K562 (cell line): Measurements from ENCODE around the gene PITPNM3. TPM values are rescaled to one million over a fixed set of nuclear protein-coding genes. Genes with fewer than 3 reads are reported as not detected.

Experiments
- ATAC-seq: fragments of 200-7000 bp; cut with Tn5 transposase; 3 replicates; pipeline ENCODE4 v1.9.1; 2020; ENCODE audit warnings: moderate library complexity
- BruUV-seq: library from RNA; stranded (reverse); fragments of 400-500 nt; replicated peaks from 2 replicates; lab custom pipeline; 2021; lab: Mats Ljungman, UMichigan
- CTCF ChIA-PET: fragments of 300-600 bp; formaldehyde crosslinking; extraction: SDS; loops from one replicate; lab custom pipeline; 2021; ENCODE audit warnings: low intra/inter-chr PET ratio; lab: Yijun Ruan, JAX
- POLR2A ChIA-PET: fragments of 300-600, 350-650 bp; sonication (Branson Sonifier 250); formaldehyde crosslinking; extraction: SDS; loops from one replicate; lab custom pipeline; 2021; ENCODE audit warnings: antibody characterized with exemption, inconsistent platforms; lab: Yijun Ruan, JAX
- DNase-seq, 4 experiments: peaks; one replicate each; pipeline versions ENCODE4 v3.0.0 to v3.0.0-alpha.2; 2011 to 2018; ENCODE audit warnings: low spot score in 3 of 4, mixed read lengths in 3 of 4; ENCODE audit errors: extremely low read depth in 1 of 4
- FAIRE-seq: peaks from 2 replicates; lab custom pipeline; 2011; peaks lifted over from hg19 to GRCh38; lab: Jason Lieb, UNC
- H2AFZ ChIP-seq: 2 replicates; pipeline ENCODE4 v1.6.0; 2011; ENCODE audit warnings: low read depth, low read length, control low read depth, inconsistent platforms
- H3K27ac ChIP-seq: fragments of 200-600 bp; 3 replicates; pipeline ENCODE4 v1.8.0; 2011; ENCODE audit warnings: low read depth, mild to moderate bottlenecking, control low read depth, inconsistent platforms, low read length, moderate library complexity, mixed read lengths; ENCODE audit errors: extremely low read depth
- H3K27me3 ChIP-seq, 2 experiments: fragments of 300-600 bp in 1 of 2; 2 replicates in 1 of 2; 3 replicates in 1 of 2; pipeline versions ENCODE4 v1.6.0 to v1.8.0; 2011; ENCODE audit warnings: inconsistent platforms in 2 of 2, low read length in 2 of 2, mild to moderate bottlenecking in 1 of 2, mixed read lengths in 1 of 2, moderate library complexity in 1 of 2; ENCODE audit not compliant: control insufficient read depth in 2 of 2, insufficient read depth in 2 of 2
- H3K36me3 ChIP-seq: fragments of 300-600 bp; 3 replicates; pipeline ENCODE4 v1.8.0; 2011; ENCODE audit warnings: mild to moderate bottlenecking, low read length, inconsistent platforms; ENCODE audit not compliant: control insufficient read depth, insufficient read depth
- H3K4me1 ChIP-seq, 2 experiments: fragments of 200-600 bp in 1 of 2; replicated peaks in 1 of 2; 2 replicates in 1 of 2; 3 replicates in 1 of 2; pipeline versions ENCODE4 v1.5.1 to v1.8.0; 2011; ENCODE audit warnings: inconsistent platforms in 2 of 2, low read length in 2 of 2, mild to moderate bottlenecking in 1 of 2, mixed read lengths in 1 of 2, moderate library complexity in 1 of 2; ENCODE audit not compliant: control insufficient read depth in 2 of 2, insufficient read depth in 2 of 2
- H3K4me2 ChIP-seq: 2 replicates; pipeline ENCODE4 v1.6.1; 2011; ENCODE audit warnings: low read length, control low read depth, inconsistent platforms, mixed read lengths; ENCODE audit not compliant: insufficient read depth
- H3K4me3 ChIP-seq: fragments of 200-600 bp; sonication (generic), shearing (Covaris generic); 2 replicates; pipeline ENCODE4 v1.5.1; 2016; ENCODE audit warnings: control low read depth, inconsistent platforms
- H3K79me2 ChIP-seq: fragments of 200-600 bp; 3 replicates; pipeline ENCODE4 v1.8.0; 2011; ENCODE audit warnings: low read length, inconsistent platforms; ENCODE audit not compliant: control insufficient read depth, insufficient read depth
- H3K9ac ChIP-seq, 2 experiments: 2 replicates each; pipeline versions ENCODE4 v1.6.0 to v1.6.1; 2011; ENCODE audit warnings: low read depth in 2 of 2, low read length in 2 of 2, control low read depth in 1 of 2, inconsistent platforms in 1 of 2, mild to moderate bottlenecking in 1 of 2, mixed read lengths in 1 of 2; ENCODE audit not compliant: insufficient read depth in 1 of 2
- H3K9me1 ChIP-seq: one replicate; pipeline ENCODE4 v1.6.0; 2011; ENCODE audit warnings: inconsistent platforms, mild to moderate bottlenecking, low read length, moderate library complexity; ENCODE audit not compliant: control insufficient read depth, insufficient read depth
- H3K9me3 ChIP-seq: replicated peaks from 2 replicates; pipeline ENCODE4 v1.5.1; 2011; ENCODE audit warnings: low read depth, low read length, inconsistent platforms; ENCODE audit not compliant: control insufficient read depth, insufficient read depth
- H4K20me1 ChIP-seq: replicated peaks from 2 replicates; pipeline ENCODE4 v1.6.1; 2011; ENCODE audit warnings: low read length, inconsistent platforms, mixed read lengths; ENCODE audit not compliant: control insufficient read depth, insufficient read depth
- CHAMP1 ChIP-seq: fragments of 450-650 bp; IDR thresholded peaks from 2 replicates; pipeline ENCODE4 v1.6.1; 2016; ENCODE audit warnings: mild to moderate bottlenecking
- JUNB ChIP-seq: fragments of 450-650 bp; formaldehyde crosslinking; conservative IDR thresholded peaks from 2 replicates; pipeline ENCODE4 v1.4.0; 2020; ENCODE audit warnings: mild to moderate bottlenecking
- MCM7 ChIP-seq, 2 experiments: fragments of 450-650 bp; IDR thresholded peaks; 2 replicates each; pipeline ENCODE4 v1.6.1; 2016 to 2018
- NFE2L1 ChIP-seq: fragments of 450-650 bp; IDR thresholded peaks from 2 replicates; pipeline ENCODE4 v1.6.1; 2016; ENCODE audit warnings: missing genetic modification characterization, low read depth, mild to moderate bottlenecking, missing compliant biosample characterization, moderate library complexity, borderline replicate concordance
- PRDM10 ChIP-seq: fragments of 450-650 bp; IDR thresholded peaks from 2 replicates; pipeline ENCODE4 v1.6.1; 2018; ENCODE audit not compliant: partially characterized antibody
- SMC3 ChIP-seq: conservative IDR thresholded peaks from 2 replicates; pipeline ENCODE4 v1.6.1; 2011; ENCODE audit warnings: low read depth, low read length, improper control_type of control experiment; ENCODE audit not compliant: insufficient read depth
- TAL1 ChIP-seq: fragments of 450-650 bp; IDR thresholded peaks from 2 replicates; pipeline ENCODE4 v1.6.1; 2016; ENCODE audit warnings: mild to moderate bottlenecking
- WGBS: fragments of 100-300 bp; shearing (Covaris generic); methylation state at CpG from one replicate; pipeline ENCODE4 v1.1.6; 2016; ENCODE audit warnings: low coverage, mixed read lengths; ENCODE audit not compliant: insufficient coverage; ENCODE audit errors: missing lambda C conversion rate; 5-methylcytosine and 5-hydroxymethylcytosine counted together
- in situ Hi-C: fragments of 300-500 bp; cut with MboI; formaldehyde crosslinking; loops from 4 replicates; pipeline ENCODE4 v1.15.0; 2018; ENCODE audit warnings: inconsistent platforms, mixed read lengths
- intact Hi-C: fragments of 100-400 bp; cut with micrococcal nuclease; formaldehyde crosslinking; loops from 2 replicates; pipeline ENCODE4 v1.14.2; 2022
- polyA plus RNA-seq, 8 experiments: library from polyadenylated mRNA; depleted of rRNA in 4 of 8; stranded (reverse) in 5 of 8; unstranded in 3 of 8; fragments of >200 nt; fragmentation: Nextera tagmentation in 2 of 8; fragmentation: Illumina TruSeq in 1 of 8; extraction: Ambion mirVana in 2 of 8; extraction: Trizol in 1 of 8; gene quantifications; 2 replicates each; pipeline versions ENCODE4 v1.2.1 to v1.2.3, GENCODE V29; 2011 to 2014; ENCODE audit warnings: inconsistent platforms in 1 of 8, missing spikeins in 1 of 8
- total RNA-seq, 7 experiments: library from RNA; depleted of rRNA in 6 of 7; stranded (reverse); fragments of >200 nt in 6 of 7; fragmentation: Illumina TruSeq in 2 of 7; extraction: Trizol in 2 of 7; gene quantifications; 2 replicates each; pipeline versions ENCODE4 v1.2.1 to v1.2.3, GENCODE V29; 2011 to 2021; ENCODE audit warnings: low replicate concordance in 1 of 7

PITPNM3 gene
- total and polyA plus RNA-seq, 9 of the 15 experiments (the other 6 are each of a cell fraction or from before 2014, with no cell fraction given), result 0.14 to 0.38 (median 0.22) TPM; not detected in 2

- no peak for TF ChIP-seq PRDM10
- TF ChIP-seq SMC3, result no peak
- no peak for TF ChIP-seq JUNB
- no peak for TF ChIP-seq NFE2L1
- no peak for TF ChIP-seq CHAMP1
- no peak for TF ChIP-seq TAL1
- no peak for TF ChIP-seq MCM7 (IDR thresholded peaks at IDR 0.05)
- no peaks in the 10 kb centered on the region for H3K79me2 ChIP-seq
- H4K20me1 ChIP-seq, result no peaks in the 10 kb centered on the region
- no peaks in the 10 kb centered on the region for H3K4me1 ChIP-seq
- 44% methylated on average over 4 of the region's 5 CpGs for WGBS
- no peaks in the 10 kb centered on the region for H3K36me3 ChIP-seq
- H3K4me3 ChIP-seq, result no peak overlapping the region
- no peak overlapping the region for H3K9ac ChIP-seq
- no peak for DNase-seq
- no peaks in the 10 kb centered on the region for H3K9me3 ChIP-seq
- in situ Hi-C loops, result no loop called here
- no peak overlapping the region for H3K4me2 ChIP-seq
- BruUV-seq, result no TSS peak
- no peak overlapping the region for H3K27ac ChIP-seq
- CTCF ChIA-PET, result no interaction called here
- H2AFZ ChIP-seq, result no peak overlapping the region
- peaks cover 0 to 35% of the 10 kb centered on the region in 2 experiments; a peak in 4 of 5 replicates for H3K27me3 ChIP-seq
- no peak for FAIRE-seq
- POLR2A ChIA-PET, result no interaction called here
- intact Hi-C loops, result no loop called here
- no peaks in the 10 kb centered on the region for H3K9me1 ChIP-seq
- no peak for ATAC-seq
These were observed 62.0 kb downstream of the PITPNM3 start for GRCh38 chr17:6494239-6494941.
